RPMI8226 (cell line): ENCODE data around the gene CIDEC.
"Not testable (repeated sequence)": the region's sequence is repeated elsewhere in the genome, so short reads cannot be mapped to it uniquely, and the experiment has no call there.

Experiments used
- DNase-seq: peaks from one replicate; pipeline ENCODE4 v3.0.0-alpha.2; 2015

The CIDEC gene

DNA sequence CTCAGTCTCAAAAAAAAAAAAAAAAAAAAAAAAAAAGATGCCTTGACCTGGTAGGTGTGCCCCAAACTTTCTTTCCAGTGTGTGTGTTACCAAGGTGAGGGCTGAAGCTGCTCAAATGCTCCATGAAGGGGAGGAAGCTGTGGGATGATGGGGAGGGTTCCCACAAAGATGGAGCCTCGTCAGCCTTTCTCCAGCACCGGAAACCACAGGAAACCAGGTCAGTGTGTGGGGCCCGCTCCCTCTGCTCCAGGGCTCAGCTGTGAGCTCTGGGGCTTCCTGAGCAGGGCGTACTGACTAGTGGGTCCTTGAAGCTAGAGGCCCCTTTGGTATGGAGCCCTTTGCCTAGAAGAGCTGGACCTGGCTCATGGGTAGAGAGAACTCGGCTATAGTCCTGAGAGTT lies 21.9 kb upstream of the CIDEC start:
- DNase-seq = no peak

DNA sequence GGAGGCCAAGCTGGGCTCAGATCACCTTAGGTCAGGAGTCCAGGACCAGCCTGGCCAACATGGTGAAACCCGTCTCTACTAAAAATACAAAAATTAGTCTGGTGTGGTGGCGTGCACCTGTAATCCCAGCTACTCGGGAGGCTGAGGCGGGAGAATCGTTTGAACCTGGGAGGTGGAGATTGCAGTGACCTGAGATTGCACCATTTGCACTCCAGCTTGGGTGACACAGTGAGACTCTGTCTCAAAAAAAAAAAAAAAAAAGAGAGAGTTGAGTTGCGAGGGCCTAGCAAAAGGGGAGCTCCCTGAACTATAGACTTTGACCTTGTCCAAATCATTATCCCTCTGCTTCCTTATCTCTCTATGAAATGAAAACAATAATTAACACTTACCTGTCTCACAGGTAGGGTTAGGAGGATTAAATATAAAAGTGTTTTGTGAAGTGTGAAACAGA lies 20.9 kb upstream of the CIDEC start:
- DNase-seq = not testable (repeated sequence)

- no peak for DNase-seq
Measured at GRCh38 chr3:9899289-9899791, 19.3 kb upstream of the CIDEC start.

DNA sequence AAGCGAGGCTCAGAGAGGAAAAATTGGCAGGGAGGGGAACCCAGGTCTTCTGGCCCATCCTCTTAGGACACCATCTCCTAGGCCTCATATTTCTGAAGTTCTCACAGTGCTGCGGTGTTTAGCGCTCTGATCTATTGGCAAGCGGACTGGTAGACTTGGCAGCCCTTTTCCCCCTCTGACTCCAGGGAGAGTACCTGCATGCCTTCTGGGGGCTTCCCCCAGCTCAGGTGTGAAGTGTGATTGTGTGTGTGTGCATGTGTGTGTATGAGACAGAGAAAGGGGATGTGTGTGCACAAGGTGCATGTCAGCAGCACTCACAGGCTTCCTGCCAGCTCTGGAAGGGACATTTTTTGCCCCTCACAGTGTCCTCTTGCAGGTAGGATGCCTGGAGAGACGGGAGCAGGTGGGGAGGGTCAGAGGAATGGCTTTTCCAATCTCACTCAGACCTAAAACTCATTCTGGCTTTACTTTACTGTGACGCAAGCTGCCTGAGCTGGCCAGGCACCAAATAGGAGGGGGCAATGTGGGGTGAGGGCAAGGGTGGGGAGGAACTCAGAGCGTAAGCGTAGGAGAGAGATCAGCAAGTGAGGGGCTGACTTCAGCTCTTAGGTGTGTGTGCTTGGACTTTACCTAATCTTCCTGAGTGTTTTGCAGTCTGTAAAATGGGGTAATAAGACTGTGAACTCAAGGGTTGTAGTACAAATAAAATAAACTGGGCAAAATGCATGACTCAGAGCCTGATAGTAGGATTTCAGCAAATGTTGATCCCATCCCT lies 18.6 kb upstream of the CIDEC start:
- DNase-seq = no peak

DNA sequence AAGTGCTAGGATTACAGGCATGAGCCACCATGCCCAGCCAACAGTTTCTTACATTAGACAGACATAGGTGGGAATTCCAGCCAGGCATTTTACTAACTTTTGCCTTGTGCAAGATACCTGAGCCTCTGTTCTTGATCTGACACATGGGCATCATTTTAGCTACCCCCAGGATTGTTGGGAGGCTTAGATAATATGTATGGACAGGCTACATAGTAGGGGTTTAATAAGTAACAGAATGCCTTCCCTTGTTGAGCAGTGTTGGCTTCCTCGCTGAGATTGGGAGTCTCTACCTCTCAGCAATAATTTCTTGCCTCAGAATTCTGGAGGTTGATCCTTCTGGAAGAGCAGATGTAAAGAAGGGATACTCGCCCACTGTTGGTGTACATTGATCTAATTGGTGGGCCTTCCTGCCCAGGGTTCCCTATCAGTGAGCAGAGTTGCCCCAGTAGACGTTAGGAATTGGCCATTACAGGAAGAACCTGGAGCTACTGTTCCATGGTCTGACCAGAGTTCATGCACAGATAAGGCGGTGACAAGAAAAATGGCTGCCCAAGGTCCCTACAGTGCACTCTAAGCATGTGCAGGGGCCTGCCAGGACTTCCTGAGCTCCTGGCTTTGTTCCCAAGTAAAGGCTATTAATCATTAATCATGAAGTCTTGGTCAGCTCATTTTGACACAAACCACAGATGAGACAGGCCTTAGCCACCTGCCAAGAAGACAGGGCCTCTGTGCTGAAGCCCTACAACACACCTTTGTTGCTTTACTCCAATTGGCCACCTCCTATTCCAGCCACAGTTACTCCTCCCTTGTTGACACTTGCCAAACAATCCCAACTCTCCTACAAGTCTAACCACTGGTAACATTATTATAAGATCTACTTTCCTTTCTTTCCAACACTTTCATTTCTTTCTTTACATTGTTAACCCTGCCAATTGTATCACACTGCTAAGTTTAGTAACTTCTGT lies 17.6 kb upstream of the CIDEC start:
- peak; percentile 74 for DNase-seq

DNA sequence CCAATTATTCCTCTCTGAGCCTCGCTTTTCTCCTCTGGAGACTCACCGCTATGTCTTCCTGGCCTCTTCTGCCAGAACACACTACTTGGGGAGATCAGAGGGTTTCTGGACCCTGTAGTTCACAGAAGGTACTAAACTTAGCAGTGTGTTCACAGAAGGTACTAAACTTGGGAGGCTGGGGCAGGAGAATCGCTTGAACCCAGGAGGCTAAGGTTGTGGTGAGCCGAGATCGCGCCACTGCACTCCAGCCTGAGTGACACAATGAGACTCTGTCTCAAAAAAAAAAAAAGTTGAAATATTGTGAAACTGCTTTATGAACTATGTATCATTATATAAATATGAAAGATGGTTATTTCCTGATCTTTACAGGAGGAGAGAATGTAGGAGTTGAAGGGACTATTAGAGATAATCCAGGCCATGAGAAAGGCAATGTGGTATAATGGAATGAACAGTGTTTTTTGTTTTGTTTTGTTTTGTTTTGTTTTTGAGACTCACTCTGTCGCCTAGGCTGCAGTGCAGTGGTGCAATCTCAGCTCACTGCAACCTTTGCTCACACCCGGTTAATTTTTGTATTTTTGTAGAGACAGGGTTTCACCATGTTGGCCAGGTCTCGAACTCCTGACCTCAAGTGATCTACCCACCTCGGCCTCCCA lies 16.8 kb upstream of the CIDEC start:
- not testable (repeated sequence) for DNase-seq

DNA sequence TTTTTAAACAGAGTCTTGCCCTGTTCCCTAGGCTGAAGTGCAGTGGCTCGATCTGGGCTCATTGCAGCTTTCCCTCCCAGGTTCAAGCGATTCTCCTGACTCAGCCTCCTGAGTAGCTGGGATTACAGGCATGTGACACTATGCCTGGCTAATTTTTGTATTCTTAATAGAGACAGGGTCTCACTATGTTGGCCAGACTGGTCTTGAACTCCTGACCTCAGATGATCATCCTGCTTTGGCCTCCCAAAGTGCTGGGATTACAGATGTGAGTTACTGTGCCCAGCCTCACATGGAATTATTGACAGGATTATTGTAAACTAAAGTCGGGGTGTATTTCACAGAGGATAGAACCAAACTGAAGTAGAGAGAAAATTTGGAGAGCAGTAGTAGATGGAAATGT lies 15.7 kb upstream of the CIDEC start:
- not testable (repeated sequence) for DNase-seq

DNA sequence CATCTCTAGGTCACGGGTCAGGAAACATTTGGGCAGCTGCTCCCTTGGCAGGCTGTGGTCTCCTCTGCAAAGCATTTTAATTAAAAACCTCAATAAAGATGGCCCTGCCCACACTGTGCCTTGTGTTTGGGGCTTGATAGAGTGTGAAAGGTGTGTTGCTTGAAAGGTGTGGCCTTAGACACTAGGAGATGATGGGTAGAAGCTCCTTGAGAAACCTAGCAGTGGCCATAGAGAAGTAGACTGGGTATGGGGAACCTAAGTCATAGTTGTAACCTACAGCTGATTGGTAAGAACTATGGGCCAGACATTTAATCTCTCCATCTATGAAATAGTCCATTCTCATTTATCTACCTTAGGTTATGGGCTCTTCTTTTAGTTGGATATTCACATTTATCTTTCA lies 13.7 kb upstream of the CIDEC start:
- no peak for DNase-seq

DNA sequence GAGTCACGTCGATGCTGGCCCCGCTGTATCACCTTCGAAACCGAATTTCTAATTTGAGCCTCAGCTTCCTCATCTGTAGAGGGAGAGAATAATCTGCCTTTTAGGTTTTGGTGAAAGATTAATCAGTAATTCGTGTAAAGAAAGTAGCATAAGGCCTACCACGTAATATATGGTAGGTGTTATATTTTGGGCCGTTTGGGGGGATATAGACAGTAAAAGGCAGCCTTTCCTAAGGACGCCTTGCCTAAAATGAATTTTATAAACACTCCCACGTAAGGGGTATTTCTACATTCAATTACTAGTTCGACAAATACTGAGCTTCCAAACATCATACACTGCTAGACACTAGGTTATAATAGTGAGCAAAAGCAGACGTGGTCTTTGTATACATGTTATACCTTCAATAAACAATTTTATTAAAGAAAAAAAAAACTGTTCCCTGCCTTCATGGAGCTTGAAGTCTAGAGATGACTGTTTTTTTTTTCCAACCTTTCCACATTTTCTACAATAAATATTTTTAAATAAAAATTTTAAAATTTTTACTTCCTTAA lies 11.1 kb upstream of the CIDEC start:
- no peak for DNase-seq

DNA sequence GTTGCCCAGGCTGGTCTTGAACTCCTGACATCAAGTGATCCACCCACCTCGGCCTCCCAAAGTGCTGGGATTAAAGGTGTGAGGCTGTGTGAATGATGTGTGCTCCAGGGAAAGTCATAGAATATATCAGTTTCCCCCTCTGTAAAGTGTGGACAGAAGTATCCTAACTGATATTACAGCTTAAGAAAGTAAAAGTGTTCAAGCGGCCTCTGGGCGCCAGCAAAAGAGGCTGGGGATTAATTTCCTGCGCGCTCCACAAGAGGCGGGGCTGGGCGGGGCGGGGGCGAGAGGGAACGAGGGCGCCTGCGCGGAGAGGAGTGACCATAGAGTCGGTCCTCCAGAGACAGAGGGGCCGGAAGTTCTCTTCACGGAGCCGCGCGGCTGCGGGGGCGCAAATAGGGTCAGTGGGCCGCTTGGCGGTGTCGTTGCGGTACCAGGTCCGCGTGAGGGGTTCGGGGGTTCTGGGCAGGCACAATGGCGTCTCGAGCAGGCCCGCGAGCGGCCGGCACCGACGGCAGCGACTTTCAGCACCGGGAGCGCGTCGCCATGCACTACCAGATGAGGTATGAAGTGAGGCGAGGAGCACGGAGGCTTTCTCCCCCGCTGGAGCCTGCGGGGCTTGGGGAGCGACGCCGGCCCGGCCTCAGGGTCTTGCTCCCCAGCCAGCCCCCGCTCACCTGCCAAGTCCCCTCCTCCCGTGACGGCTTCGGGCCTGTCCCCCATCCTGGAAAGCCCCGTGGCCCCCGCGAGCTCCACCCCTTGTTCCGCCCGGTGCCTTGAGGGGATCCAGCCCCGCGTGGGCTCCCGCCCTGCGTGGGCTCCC lies 10.4 kb upstream of the CIDEC start, which contains the start of gene JAGN1:
Gene JAGN1, plus strand, starts transcription at position 362 of the 823 bp plus-strand sequence. Its CDS starts 113 bp downstream, at position 475.
- peak; percentile 91 for DNase-seq

DNA sequence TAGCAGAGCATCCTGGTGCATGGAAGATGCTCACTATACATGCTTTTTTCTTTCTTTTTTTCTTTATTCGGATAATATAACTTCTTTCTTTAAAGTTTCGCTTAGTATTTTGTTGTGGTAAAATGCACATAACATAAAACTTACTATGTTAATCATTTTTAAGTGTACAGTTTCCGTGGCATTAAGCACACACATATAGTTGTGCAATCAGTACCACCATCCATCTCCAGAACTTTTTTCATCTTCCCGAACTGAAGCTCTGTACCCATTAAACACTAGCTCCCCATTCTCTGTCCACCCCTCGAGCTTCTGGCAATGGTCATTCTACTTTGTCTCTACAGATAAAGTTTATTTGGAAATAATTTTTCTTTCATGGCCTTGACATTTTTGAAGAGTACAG lies 9.4 kb upstream of the CIDEC start:
- DNase-seq = no peak

- DNase-seq = no peak
Measured at GRCh38 chr3:9888540-9888939, 8.5 kb upstream of the CIDEC start.

DNA sequence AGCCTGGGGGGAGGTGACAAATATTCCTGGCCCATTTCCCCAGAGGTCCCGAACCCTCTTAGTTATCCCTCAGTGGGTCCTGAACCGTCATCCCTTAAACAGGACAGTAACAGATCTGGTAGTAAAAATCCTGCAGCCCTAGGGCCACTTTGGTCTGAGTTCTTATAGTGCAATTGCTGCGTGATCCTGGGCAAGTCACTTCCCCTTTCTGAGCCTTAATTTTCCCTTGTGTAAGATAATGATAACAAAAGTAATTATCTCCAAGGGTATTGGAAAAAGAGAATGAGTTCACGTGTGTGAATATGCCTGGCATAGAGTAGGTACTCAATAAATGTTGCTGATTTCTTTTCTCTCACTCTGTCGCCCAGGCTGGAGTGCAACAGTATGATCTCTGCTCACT lies 7.4 kb upstream of the CIDEC start:
- DNase-seq = no peak

DNA sequence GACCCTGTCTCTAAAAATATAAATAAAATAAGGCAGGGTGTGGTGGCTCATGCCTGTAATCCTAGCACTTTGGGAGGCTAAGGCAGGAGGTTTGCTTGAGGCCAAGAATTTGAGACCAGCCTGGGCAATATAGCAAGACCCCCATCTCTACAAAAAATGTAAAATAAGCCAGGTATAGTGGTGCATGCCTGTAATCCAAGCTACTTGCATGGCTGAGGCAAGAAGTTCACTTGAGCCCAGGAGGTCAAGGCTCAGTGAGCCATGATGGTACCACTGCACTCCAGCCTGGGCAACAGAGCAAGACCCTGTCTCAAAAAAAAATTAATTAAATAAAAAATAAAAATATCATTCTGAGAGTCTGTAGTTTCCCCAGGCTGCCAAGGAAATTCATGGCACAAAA lies 6.3 kb upstream of the CIDEC start:
- DNase-seq = no peak

DNA sequence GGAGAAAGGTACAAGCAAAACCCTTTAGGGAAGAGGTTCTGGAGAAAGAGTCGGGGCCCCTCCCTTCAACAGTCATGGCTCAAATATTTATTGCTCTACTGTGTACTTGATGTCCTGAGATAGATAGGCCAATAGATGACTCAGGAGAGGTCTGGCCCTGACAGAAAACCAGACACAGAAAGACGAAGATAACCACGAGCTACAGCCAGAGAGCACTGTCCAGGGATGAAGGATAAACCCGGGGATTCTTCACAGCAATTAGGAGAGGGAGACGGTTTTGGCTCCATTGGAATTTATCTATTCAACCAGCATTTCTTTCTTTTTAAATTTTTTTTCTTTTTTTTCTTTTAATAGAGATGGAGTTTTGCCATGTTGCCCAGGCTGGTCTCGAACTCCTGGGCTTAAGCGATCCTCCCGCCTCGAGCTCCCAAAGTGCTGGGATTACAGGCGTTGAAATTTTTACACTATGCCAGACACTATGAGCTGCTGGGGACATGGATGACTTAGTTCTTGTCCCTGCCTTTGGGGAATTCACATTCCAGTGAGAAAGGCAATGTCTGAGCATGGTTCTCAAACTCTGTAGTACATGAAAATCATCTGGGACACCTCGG lies 4.6 kb upstream of the CIDEC start:
- no peak for DNase-seq

- DNase-seq = no peak
Measured at GRCh38 chr3:9883706-9884554, 3.9 kb upstream of the CIDEC start.

DNA sequence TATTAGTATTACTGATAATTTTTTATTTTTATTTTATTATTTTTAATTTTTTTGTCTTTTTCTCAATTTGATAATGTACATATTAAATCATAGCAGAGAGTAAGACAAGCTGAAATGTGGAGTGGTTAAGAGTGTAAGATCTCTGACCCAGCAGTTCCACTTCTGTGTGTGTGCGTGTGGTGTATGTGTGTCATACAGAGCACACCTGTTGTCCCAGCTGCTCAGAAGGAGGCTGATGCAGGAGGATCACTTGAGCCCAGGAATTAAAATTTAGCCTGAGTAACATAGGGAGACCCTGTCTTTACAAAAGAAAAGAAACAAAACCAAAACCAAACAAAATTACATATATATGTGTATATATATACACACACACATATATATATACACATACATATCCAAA lies 1.4 kb upstream of the CIDEC start:
- DNase-seq = peak; percentile 18

DNA sequence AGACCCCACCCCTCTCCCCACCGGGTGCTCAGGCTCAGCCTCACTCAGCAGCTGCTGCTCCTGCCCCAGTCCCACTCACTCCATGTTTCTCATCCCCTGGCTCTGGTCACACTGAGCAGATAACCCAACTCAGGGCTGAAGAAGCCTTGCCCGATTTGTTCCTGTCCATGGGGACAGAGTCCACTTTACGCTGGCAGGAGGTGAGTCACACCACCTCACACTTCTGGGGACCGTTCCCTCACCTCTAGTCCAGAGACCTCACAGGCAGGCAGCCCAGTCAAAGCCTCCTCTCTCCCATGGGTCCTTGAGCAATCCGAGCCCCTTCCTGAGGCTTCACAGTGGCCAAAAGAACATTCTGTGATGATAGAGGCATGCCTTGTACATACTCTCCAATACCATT lies 1.4 kb downstream of the CIDEC start:
- no peak for DNase-seq

DNA sequence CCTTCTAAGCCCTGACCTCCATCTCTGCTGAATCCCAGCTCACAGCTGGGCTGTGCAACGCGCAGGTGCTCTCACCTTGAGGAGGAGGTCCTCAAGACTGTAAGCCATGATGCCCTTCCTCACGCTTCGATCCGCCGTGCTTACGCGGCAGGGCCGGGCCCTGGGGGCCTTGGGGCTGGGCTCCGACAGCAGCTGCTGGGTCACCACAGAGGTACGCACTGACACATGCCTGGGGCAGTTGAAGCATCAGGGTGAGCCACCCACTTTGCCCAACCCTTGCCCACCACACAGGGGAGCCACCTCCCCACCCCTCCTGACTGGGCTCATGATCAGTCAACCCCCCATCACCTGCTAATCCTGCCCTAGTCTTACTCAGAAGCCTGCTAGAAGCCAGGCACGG lies 3.1 kb downstream of the CIDEC start:
- no peak for DNase-seq

DNA sequence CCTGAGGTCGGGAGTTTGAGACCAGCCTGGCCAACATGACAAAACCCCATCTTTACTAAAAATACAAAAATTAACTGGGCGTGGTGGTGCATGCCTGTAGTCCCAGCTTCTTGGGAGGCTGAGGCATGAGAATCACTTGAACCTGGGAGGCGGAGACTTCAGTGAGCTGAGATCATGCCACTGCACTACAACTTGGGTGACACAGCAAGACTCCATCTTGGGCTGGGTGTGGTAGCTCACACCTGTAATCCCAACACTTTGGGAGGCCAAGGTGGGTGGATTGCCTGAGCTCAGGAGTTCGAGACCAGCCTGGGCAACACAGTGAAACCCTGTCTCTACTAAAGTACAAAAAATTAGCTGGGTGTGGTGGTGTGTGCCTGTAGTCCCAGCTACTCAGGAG lies 3.8 kb downstream of the CIDEC start:
- DNase-seq = not testable (repeated sequence)
